Motor neuron (in vitro differentiated cells): ENCODE results near the gene KHDC4. TPM values are rescaled to one million over a fixed set of nuclear protein-coding genes. Genes with fewer than 3 reads are reported as not detected.

Experiments
- total RNA-seq, 8 experiments: library from RNA; unstranded; fragments of 300-600 nt; gene quantifications; 2 replicates each; pipeline versions ENCODE4 v1.2.3 to v1.2.4, GENCODE V29; 2022

Gene KHDC4
- total RNA-seq, 8 experiments from 2014 or later = 37.4 to 89.4 (median 62.4) TPM

Other genes with a start within 250 kb of the KHDC4 start
- gene YY1AP1, start 245.6 kb downstream of the KHDC4 start, total RNA-seq = 10 to 100 TPM; 23.1 to 65.3 (median 47.9) TPM
- gene DAP3, start 245.3 kb downstream of the KHDC4 start, total RNA-seq = 100 to 1,000 TPM in 6 of 8 experiments, 10 to 100 TPM in 2; 88.3 to 169 (median 120) TPM
- gene GON4L, start 77.2 kb downstream of the KHDC4 start, total RNA-seq = 10 to 100 TPM; 21.3 to 71.5 (median 42.9) TPM
- gene SYT11, start 74.8 kb downstream of the KHDC4 start, total RNA-seq = 100 to 1,000 TPM in 5 of 8 experiments, 1 to 10 TPM in 3; 1.3 to 260 (median 174) TPM
- 10 to 100 TPM; 15.4 to 41.8 (median 28.1) TPM for gene RIT1, start 23.1 kb downstream of the KHDC4 start, total RNA-seq
- 1 to 10 TPM in 4 of 8 experiments, under 1 TPM in 2, not detected in 2; 0.87 to 2.3 (median 1.5) TPM for gene RXFP4, start 7.2 kb upstream of the KHDC4 start, total RNA-seq
- 100 to 1,000 TPM in 1 of 8 experiments, 10 to 100 TPM in 7; 44.9 to 112 (median 73.5) TPM for gene ARHGEF2, start 44.1 kb upstream of the KHDC4 start, total RNA-seq
- 100 to 1,000 TPM; 199 to 383 (median 327) TPM for gene SSR2, start 86.5 kb upstream of the KHDC4 start, total RNA-seq
- 10 to 100 TPM; 22.7 to 51.1 (median 35.0) TPM for gene UBQLN4, start 119.4 kb upstream of the KHDC4 start, total RNA-seq
- 100 to 1,000 TPM in 5 of 8 experiments, 10 to 100 TPM in 3; 85.2 to 166 (median 102) TPM for gene LAMTOR2, start 120.4 kb upstream of the KHDC4 start, total RNA-seq
- 1 to 10 TPM in 3 of 8 experiments, under 1 TPM in 2, not detected in 3; 0.50 to 1.3 (median 1.1) TPM for gene RAB25, start 126.7 kb upstream of the KHDC4 start, total RNA-seq
- 10 to 100 TPM in 7 of 8 experiments, 1 to 10 TPM in 1; 1.2 to 92.3 (median 33.9) TPM for gene MEX3A, start 148.1 kb upstream of the KHDC4 start, total RNA-seq
- gene LMNA, start 180.3 kb upstream of the KHDC4 start, total RNA-seq = 100 to 1,000 TPM in 3 of 8 experiments, 10 to 100 TPM in 5; 29.8 to 370 (median 68.0) TPM
- 1 to 10 TPM in 7 of 8 experiments, under 1 TPM in 1; 0.85 to 6.1 (median 2.7) TPM for gene SEMA4A, start 219.2 kb upstream of the KHDC4 start, total RNA-seq